AG09309 (cell line): ENCODE results near the gene PPP1CC.
"Not testable (repeated sequence)": the region's sequence is repeated elsewhere in the genome, so short reads cannot be mapped to it uniquely, and the experiment has no call there.

Source experiments
- DNase-seq: peaks from one replicate; pipeline ENCODE4 v3.0.0-alpha.2; 2010; ENCODE audit warnings: low read depth
- H3K4me3 ChIP-seq: 2 replicates; pipeline ENCODE4 v1.5.1; 2011; ENCODE audit warnings: mild to moderate bottlenecking, low read depth, low read length, moderate library complexity; ENCODE audit not compliant: control insufficient read depth
- CTCF ChIP-seq: IDR thresholded peaks from 2 replicates; pipeline ENCODE4 v1.5.1; 2011; ENCODE audit warnings: mild to moderate bottlenecking, low read depth, low read length, inconsistent platforms; ENCODE audit not compliant: insufficient read depth, control insufficient read depth; ENCODE audit errors: missing control alignments

Gene PPP1CC

GRCh38 chr12:110739488-110739887, 3.2 kb downstream of the PPP1CC start:
- TF ChIP-seq CTCF = no peak
- no peak for DNase-seq
- no peak overlapping the region for H3K4me3 ChIP-seq

- DNase-seq = no peak
- no peak for TF ChIP-seq CTCF
- H3K4me3 ChIP-seq = no peak overlapping the region
Measured at GRCh38 chr12:110737532-110737931, 5.2 kb downstream of the PPP1CC start.

GRCh38 chr12:110737016-110737415, 5.7 kb downstream of the PPP1CC start:
- H3K4me3 ChIP-seq, DNase-seq: not testable (repeated sequence)

- no peak for TF ChIP-seq CTCF
- no peak overlapping the region for H3K4me3 ChIP-seq
- no peak for DNase-seq
Measured at GRCh38 chr12:110733900-110734299, 8.8 kb downstream of the PPP1CC start.

GRCh38 chr12:110733089-110733715, 9.5 kb downstream of the PPP1CC start:
- DNase-seq = no peak
- no peak for TF ChIP-seq CTCF
- H3K4me3 ChIP-seq = no peak overlapping the region

GRCh38 chr12:110732572-110732971, 10.1 kb downstream of the PPP1CC start:
- DNase-seq = no peak
- TF ChIP-seq CTCF = no peak
- H3K4me3 ChIP-seq = no peak overlapping the region

GRCh38 chr12:110731479-110731878, 11.2 kb downstream of the PPP1CC start:
- TF ChIP-seq CTCF = no peak
- no peak overlapping the region for H3K4me3 ChIP-seq
- no peak for DNase-seq
